Psoas muscle (tissue), 8 donors: ENCODE data around the gene ENPP3. TPM values are rescaled to one million over a fixed set of nuclear protein-coding genes. Genes with fewer than 3 reads are reported as not detected.

ENCODE experiments used
- ATAC-seq, 4 donors: fragments of 200-7000 bp; cut with Tn5 transposase; one replicate each; pipeline ENCODE4 v1.9.1; 2020; ENCODE audit warnings: moderate library complexity in 3 of 4, mild to moderate bottlenecking in 2 of 4
- DNase-seq, 2 donors: peaks; one replicate each; pipeline ENCODE4 v3.0.0-alpha.2; 2020
- H3K27ac ChIP-seq: fragments of 200-600 bp; one replicate; pipeline ENCODE4 v1.8.0; 2022
- H3K27me3 ChIP-seq, 3 donors: fragments of 200-600 bp in 1 of 3; one replicate each; pipeline versions ENCODE4 v1.6.1 to v1.8.0; 2013 to 2022; ENCODE audit warnings: low read length in 2 of 3, mild to moderate bottlenecking in 2 of 3, moderate library complexity in 1 of 3; ENCODE audit not compliant: insufficient read depth in 3 of 3
- H3K36me3 ChIP-seq, 2 donors: fragments of 200-600 bp in 1 of 2; one replicate each; pipeline versions ENCODE4 v1.6.1 to v1.8.0; 2013 to 2022; ENCODE audit warnings: low read depth in 1 of 2, mild to moderate bottlenecking in 1 of 2, moderate library complexity in 1 of 2; ENCODE audit not compliant: insufficient read depth in 1 of 2
- H3K4me1 ChIP-seq: fragments of 200-600 bp; one replicate; pipeline ENCODE4 v1.8.0; 2022
- H3K4me3 ChIP-seq: fragments of 200-600 bp; one replicate; pipeline ENCODE4 v1.8.0; 2022; ENCODE audit warnings: mild to moderate bottlenecking
- H3K9me3 ChIP-seq: fragments of 200-600 bp; one replicate; pipeline ENCODE4 v1.8.0; 2022
- CTCF ChIP-seq: fragments of 200-600 bp; IDR thresholded peaks from one replicate; pipeline ENCODE4 v1.8.0; 2022; ENCODE audit warnings: antibody characterized with exemption
- WGBS, 3 donors: extraction: QIAGEN DNeasy Blood & Tissue Kit; methylation state at CpG; one replicate each; pipeline versions ENCODE4 v1.1.6 to v1.1.7; 2013; 5-methylcytosine and 5-hydroxymethylcytosine counted together
- intact Hi-C, 2 donors: fragments of 100-400 bp; cut with DNase I; formaldehyde crosslinking; loops; one replicate each; pipeline versions ENCODE4 v1.11.0 to v1.14.2; 2022
- polyA plus RNA-seq, 3 donors: library from polyadenylated mRNA; stranded (reverse); fragments of 200-250 nt; gene quantifications; one replicate each; pipeline ENCODE4 v1.2.3, GENCODE V29; 2013
- total RNA-seq, 4 donors: library from RNA; stranded (reverse); fragmentation: NEBNext Ultra II Directional in 2 of 4; extraction: Animal tissue kit (Norgen Biotek cat#: 25700) in 2 of 4; gene quantifications; one replicate each; pipeline versions ENCODE4 v1.2.1 to v1.2.4, GENCODE V29; 2021 to 2023
- donor health status: healthy with polysubstance abuse.
- donor health status: DM: no; HTN: no; CAD: no; lungs with moderate emphysema.
- donor health status: Bipolar disorder and iron deficiency.
- donor health status: healthy.
- donor health status: DM: yes; HTN: yes; CAD: no.
- donor health status: DM: no; HTN: no; CAD: no.
- donor health status: DM: no; HTN: no; CAD: no.
- donor health status: DM: yes; HTN: yes; CAD: no.

Gene ENPP3
- total and polyA plus RNA-seq, 7 donors, result 0.04 to 0.34 (median 0.13) TPM; not detected in 1

GRCh38 chr6:131781687-131782086 lies 144.6 kb downstream of the ENPP3 start:
- Histone ChIP-seq H3K4me1 (no peaks in the 10 kb centered on the region), H3K27ac (no peak overlapping the region), H3K27me3 (no peaks in the 10 kb centered on the region), H3K9me3 (no peaks in the 10 kb centered on the region), H3K4me3 (no peak overlapping the region), H3K36me3 (no peaks in the 10 kb centered on the region)
- intact Hi-C loops, result loop anchor here in 1 of 2 donors (1.0 kb wide), 1 partner anchor 23 kb away; no protein-coding TSS in a partner anchor
- DNase-seq (no peak), ATAC-seq (no peak)
- TF ChIP-seq CTCF, result no peak
- 71 to 74% (median 72%) methylated on average over 3 of the region's 3 CpGs for WGBS, 3 donors

DNA sequence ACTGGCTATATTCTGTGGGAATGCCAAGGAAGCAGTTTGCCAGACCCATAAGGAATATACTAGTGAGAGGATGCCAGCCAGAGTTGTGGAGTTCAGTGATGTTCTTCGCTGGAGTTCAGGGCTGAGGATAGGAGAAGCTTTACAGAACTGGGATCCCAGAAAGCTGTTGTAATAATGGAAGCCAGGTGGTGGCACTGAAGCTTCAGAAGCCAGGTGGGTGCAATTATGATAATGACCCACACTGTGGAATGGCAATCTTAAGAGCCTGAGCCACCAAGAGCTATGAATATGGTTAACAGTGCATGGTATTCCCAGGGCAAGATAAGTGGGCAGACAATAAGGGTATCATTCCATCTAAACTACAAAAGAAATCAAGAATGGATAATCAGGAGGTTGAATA lies 145.7 kb downstream of the ENPP3 start:
- intact Hi-C loops, result loop anchor here in 1 of 2 donors (1.0 kb wide), 1 partner anchor 22 kb away; no protein-coding TSS in a partner anchor
- no peaks in the 10 kb centered on the region for H3K9me3 ChIP-seq
- H3K27me3 ChIP-seq, result no peaks in the 10 kb centered on the region
- no peak for ATAC-seq
- TF ChIP-seq CTCF, result peak; percentile 20
- no peaks in the 10 kb centered on the region for H3K4me1 ChIP-seq
- H3K27ac ChIP-seq, result no peak overlapping the region
- H3K36me3 ChIP-seq, result no peaks in the 10 kb centered on the region
- WGBS, 3 donors, result 72 to 96% (median 95%) methylated on average over 1 of the region's 1 CpG
- H3K4me3 ChIP-seq, result no peak overlapping the region
- DNase-seq, result no peak

DNA sequence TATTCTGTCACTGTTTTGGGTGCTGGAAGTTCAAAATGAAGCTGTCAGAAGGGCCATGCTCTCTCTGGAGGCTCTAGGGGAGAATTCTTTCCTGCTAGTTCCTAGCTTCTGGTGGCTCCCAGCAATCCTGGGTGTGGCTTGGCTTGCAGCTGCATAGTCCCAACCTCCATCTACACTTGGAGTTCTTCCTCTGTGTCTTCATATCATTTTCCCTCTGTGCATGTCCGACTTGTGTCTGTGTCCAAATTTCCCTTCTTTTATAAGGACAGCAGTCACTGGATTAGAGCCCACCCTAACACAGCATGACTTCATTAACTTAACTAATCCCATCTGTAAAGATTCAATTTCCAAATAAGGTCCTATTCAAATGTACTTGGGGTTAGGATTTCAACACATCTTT lies 147.5 kb downstream of the ENPP3 start:
- Histone ChIP-seq H3K4me1 (no peaks in the 10 kb centered on the region), H3K4me3 (no peak overlapping the region), H3K36me3 (no peaks in the 10 kb centered on the region), H3K9me3 (no peaks in the 10 kb centered on the region), H3K27me3 (no peaks in the 10 kb centered on the region), H3K27ac (no peak overlapping the region)
- DNase-seq (no peak), ATAC-seq (no peak)
- no peak for TF ChIP-seq CTCF
- 37 to 62% (median 42%) methylated on average over 1 of the region's 1 CpG for WGBS, 3 donors
- intact Hi-C loops, result no loop called here

- ATAC-seq (no peak), DNase-seq (no peak)
- no peaks in the 10 kb centered on the region for H3K27me3 ChIP-seq
- TF ChIP-seq CTCF, result no peak
- no peak overlapping the region for H3K4me3 ChIP-seq
- intact Hi-C loops, result loop anchor here in 1 of 2 donors (5.0 kb wide), 1 partner anchor 125 kb away; no protein-coding TSS in a partner anchor
- H3K36me3 ChIP-seq, result no peaks in the 10 kb centered on the region
- H3K9me3 ChIP-seq, result no peaks in the 10 kb centered on the region
- no peak overlapping the region for H3K27ac ChIP-seq
- H3K4me1 ChIP-seq, result no peaks in the 10 kb centered on the region
Observed at GRCh38 chr6:131787079-131787478, 150.0 kb downstream of the ENPP3 start.
